Cardiac septum (tissue), 1 donor: ENCODE data around the gene CCNQ. TPM values are rescaled to one million over a fixed set of nuclear protein-coding genes. Genes with fewer than 3 reads are reported as not detected.

Experiments used
- DNase-seq: peaks from one replicate; pipeline ENCODE4 v3.0.0-alpha.2; 2020; ENCODE audit warnings: low spot score
- intact Hi-C: fragments of 100-400 bp; cut with DNase I; formaldehyde crosslinking; loops from one replicate; pipeline ENCODE4 v1.14.0; 2022
- long read RNA-seq: library from polyadenylated mRNA; unstranded; transcript quantifications from one replicate; pipeline ENCODE4 v2.0.0, GENCODE V29; 2021
- total RNA-seq: library from RNA; stranded (reverse); fragmentation: NEBNext Ultra II Directional; extraction: Animal tissue kit (Norgen Biotek cat#: 25700); gene quantifications from one replicate; pipeline ENCODE4 v1.2.1, GENCODE V29; 2021
- donor health status: DM: no; HTN: no; CAD: no.

CCNQ gene
- 23.3 TPM for total RNA-seq
- long read RNA-seq, transcript CCNQ-207 (5 exons, 1,160 nt) = minor isoform, 5 of 51 reads
- long read RNA-seq, transcript CCNQ-208 (5 exons, 1,220 nt) = minor isoform, 11 of 51 reads
- long read RNA-seq, transcript CCNQ-202 (5 exons, 1,164 nt) = major isoform, 14 of 51 reads
- long read RNA-seq, transcript CCNQ-204 (5 exons, 1,306 nt) = major isoform, 14 of 51 reads
- long read RNA-seq, partial matches to known transcripts = 1 of 51 reads
- long read RNA-seq, other reads (novel, unspliced or antisense) = 6 of 51 reads

DNA sequence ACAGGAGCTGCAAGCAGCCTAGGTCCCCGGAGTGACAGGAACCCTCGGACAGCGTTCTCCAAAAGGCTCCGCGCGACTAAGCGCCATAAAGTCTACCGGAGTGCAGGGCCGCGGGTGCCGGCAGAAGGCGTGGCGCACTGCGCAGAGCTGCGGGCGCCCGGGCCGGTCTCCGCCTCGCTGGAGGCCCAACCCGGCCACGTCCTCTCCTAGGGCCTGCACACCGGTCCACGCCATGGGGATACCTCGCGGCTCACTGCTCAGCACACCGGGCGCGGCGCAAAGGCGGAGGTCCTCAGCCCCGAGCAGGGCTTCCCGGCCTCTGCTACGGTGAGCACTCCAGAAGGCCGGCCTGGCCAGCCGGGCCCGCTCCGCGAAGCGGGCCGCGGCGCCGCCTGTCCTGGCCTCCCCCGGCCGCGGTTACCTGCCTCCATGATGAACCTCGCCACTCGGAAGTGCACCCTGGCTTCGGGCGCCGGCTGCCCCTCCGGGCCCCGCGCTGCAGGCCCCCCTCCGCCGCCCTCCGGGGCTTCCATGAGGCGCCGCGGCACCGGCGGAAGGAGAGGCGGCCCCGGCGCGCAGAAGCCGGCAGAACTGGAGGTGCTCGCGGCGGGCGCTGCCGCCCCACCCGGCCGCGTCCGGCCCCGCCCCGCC, at the start of gene CCNQ:
Gene CCNQ, minus strand, starts transcription at position 599 of the 651 bp plus-strand sequence. Its CDS starts 66 bp downstream, at position 533.
- no peak for DNase-seq
- intact Hi-C loops = loop anchor here (2.0 kb wide), 1 partner anchor 44 kb away; no protein-coding TSS in a partner anchor

DNA sequence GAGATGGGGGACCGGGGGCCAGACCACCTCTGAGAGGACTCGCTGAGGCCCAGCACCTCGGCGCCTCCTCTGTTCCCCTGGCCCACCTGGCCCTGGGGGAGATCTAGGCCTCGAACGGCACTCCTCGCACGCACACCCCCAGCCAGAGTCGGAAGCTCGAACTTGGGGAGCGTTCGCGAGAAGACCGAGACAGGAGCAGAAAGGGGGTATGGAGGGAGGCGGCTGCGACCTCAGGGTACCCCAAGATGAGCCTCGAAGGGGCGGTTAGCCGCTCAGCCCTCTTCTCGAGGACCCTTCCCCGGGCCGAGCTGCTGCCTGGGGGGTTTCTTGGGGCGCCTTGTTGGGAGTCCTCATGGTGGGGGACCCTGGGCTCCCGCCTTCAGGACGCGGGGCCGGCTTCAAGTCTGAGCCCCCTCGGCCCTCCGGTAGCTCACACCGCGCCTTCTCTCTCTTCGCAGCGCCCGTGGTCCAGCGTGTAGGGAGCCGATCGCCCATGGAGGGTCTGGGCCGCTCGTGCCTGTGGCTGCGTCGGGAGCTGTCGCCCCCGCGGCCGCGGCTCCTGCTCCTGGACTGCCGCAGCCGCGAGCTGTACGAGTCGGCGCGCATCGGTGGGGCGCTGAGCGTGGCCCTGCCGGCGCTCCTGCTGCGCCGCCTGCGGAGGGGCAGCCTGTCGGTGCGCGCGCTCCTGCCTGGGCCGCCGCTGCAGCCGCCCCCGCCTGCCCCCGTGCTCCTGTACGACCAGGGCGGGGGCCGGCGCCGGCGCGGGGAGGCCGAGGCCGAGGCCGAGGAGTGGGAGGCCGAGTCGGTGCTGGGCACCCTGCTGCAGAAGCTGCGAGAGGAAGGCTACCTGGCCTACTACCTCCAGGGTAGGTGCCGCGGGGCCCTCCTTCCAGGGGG, 48.8 kb upstream of the CCNQ start:
- DNase-seq = no peak
- intact Hi-C loops = no loop called here

DNA sequence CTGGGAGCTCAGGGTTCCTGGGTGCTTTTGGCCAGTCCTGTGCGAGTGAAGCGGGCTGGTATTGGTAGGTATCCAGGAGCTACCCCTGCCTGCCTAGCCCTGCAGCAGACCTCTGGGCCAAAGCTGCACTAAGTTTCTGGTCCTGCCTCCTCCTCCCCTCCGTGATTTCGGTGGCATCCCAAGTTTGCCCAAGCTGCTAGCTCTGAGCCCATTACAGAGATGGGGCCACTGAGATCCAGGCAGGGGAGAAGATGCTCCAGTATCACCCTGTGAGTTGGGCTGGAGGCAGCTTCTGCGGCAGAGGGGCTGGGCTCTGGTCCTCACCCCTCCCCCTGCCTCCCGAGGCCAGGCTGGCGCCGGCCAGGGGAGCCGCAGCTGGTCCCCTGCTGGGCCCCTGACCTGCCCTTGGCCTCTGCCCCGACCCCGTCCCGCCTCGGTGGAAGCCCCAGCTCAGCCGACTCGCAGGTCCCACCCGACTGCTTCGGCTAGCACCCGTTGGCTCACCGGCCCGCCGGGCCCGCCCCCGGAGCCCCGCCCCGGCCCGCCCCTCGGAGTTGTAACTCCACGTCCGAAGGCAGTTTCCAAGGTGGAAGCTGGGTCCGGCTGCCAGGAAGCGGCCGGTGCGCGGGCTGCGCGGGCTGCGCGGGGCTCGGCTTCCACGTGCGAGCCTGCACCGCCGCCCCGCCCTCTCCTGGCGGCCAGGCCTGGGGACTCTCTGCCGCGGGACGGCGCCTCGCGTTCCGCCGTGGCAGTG, 47.9 kb upstream of the CCNQ start, which contains the start of gene DUSP9:
Gene DUSP9, plus strand, starts transcription at position 584 of the 754 bp plus-strand sequence. CDS start 751 bp downstream, outside the sequence.
- DNase-seq = no peak
- intact Hi-C loops = no loop called here

DNA sequence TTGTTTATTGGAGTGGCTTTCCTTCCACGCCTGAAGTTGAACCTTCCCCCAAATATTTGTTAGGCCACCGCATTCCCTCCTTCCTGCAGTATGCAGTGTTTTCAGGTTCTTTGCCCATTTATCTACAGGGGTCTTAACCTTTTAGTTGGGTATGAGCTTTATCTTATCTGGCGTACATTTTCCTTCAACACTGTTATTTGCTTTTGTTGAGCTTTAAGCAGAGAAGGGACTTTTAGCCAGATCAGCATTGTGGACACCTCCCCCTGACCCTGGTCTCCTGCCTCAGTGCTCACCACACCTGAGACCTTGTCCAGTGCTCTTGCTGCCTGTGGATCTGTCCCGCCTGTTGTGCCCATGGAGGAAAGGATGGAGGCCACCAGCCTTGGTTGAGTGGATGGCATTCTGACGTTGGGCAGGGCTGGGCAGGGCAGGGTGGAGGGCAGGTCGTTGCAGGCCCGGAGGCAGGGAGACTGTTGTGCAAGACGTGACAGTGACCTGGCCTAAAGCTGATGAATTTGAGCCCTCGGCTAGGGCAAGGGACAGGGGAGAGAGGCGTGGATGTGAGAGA, 47.1 kb upstream of the CCNQ start:
- intact Hi-C loops = no loop called here
- no peak for DNase-seq

DNA sequence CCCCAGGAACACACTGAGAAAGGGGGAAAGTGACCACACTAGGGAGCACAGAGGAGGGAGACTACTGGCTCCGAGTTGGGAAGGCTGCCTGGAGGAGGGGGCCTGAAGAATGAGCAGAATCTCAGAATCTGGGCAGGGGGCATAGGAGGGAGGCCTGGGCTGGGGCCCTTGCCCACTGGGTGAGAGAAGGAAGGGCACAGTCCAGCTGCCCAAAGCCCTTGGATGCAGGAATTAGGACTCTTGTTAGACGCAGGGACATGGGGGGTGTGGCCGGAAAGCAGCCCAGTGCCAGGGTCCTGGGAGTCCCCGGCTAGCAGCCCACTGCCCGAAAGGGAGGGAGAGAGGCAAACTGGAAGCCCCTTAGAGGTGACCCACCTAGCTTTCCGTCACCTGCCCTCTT, 46.2 kb upstream of the CCNQ start:
- no peak for DNase-seq
- intact Hi-C loops = no loop called here

DNA sequence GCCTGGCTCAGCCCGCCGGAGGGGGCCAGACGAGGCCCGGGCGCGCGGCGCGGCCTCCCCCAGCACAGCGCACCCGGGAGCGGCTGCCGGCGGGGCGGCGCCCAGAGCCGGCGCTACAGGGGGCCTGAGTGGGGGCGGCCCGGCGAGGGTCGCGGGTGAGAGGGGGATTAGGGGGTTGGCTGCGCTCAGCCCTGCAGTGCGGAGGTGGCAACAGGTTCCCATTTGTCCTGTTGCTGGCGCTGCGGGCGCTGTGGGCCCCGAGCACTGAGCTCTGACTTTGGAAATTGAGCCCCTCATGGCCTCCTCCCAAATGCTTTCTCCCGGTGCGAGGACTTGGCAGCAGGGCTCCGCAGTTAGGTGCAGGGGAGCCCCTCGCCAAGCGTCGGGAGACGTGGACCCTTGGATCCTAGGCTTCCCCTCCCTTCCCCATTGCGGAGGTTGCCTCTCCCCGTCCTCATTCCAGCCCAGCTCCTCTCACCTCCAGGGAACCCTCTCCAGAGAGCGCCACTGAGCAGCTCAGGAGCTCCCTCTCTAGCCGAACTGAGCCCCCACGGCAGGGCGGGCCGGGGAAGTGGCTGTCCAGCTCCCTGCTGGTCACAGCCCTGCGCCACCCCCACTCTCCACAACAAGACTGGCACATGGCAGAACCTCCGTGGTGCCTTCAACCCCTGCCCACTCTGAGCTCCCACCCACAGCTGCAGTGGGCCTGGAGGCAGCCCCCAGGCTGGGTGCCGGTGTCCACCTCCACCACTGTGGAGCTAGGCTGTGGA, 45.6 kb upstream of the CCNQ start:
- DNase-seq = no peak
- intact Hi-C loops = no loop called here

DNA sequence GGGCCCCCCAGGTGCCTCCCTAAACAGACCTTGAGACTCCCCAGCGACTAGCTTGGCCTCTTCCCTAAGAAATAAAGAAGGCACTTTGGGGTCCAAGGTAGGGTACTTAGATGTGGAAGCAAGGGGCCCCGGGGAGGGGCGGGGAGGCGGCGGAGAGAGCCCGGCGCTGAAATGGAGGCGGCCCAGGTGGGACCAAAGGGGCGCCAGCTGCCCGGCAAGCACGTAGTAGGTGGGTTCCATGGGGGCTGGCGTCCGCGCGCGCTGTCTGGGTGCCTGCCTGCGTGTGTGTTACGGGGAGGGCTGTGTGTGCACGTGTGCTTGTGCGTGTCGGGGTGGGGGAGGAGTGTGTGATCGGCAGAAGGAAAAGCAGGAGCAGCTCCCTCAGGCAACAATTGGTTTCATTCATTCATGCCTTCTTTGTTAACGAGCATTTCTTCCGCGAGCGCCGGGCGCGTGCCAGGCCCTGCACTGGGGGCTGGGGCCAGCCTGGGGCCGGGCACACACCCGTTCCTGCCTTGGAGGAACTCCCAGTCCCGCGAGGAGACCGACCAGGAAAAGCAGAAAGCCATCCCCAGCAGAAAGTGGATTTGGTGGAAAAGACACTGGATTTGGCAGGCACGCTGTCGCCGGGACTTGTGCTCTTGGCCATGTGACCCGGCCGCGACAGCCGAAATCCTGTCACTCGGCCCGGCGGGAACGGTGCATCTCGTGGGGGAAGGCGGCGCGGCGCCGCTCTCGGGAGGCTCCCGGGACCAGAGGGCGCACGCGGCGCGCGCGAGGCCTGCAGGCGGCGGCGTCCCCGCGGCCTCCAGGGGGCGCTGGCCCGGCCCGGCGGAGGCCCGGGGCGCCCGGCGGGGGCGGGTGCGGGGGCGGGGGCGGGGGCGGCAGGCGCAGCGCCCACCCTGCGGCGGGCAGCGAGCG, 44.8 kb upstream of the CCNQ start:
- DNase-seq = peak; percentile 41
- intact Hi-C loops = no loop called here

DNA sequence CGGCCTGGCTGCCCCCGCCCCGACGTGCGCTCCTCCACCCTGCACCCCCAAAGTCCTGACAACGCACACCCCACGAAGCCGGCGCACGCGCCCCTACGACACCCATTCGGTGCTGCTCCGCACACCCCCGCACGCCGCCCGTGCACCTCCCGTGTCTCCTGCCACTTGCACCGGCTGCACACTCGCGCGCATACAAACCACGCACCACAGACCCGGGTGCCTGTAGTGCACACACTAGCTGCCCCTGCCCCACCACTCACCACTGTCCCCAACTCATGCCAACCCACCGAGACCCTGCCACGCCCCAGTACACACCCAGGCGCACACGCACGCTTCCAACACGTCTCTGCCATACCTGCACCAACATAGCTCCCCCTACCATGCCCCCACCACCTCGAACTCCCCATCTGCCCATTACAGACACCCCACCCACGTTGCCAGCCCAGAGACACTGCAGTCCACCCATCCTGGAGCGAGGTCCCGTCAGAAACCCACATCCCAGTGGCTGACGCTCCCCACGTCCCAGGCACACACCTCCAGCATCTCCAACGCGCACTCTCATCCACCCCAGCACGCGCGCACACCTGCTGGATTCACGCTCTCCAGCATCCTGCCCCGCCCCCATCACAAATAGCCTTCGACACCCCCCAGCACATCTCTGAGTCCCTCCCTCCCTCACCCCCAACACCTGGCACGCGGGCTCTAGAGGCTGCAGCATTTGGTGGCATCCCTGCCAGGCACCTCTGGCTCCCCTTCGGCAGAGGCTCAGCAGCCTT, 43.9 kb upstream of the CCNQ start:
- DNase-seq = peak; percentile 71
- intact Hi-C loops = no loop called here

DNA sequence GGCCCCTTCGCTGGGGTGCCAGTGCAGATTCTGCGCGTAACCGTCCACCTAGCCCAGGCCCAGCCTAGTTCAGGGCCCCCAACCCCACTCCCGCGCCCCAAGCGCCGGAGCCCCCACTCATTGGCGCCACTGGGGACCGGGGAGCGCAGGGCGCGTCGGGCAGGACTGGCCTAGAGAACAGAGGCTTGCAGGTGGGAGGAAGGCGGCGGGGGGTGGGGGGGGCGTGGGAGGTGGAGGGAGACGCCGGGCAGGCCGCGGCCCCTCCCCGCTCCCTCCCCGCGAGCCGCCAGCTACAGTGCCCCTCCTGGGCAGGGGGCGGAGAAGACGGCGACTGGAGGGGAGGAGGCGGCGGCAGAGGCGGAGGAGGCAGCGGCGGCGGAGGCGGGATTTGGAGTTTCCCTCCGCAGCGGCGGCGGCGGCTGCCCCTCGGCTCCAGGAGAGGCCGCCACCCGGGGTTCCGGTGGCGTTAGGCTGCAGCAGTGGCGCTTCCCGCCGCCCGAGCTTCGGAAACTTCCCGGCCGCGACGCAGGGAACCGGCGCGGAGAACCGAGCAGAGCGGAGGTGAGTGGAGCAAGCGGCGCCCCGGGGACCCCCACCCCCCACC, 43.2 kb upstream of the CCNQ start:
- intact Hi-C loops = no loop called here
- DNase-seq = peak; percentile 54

DNA sequence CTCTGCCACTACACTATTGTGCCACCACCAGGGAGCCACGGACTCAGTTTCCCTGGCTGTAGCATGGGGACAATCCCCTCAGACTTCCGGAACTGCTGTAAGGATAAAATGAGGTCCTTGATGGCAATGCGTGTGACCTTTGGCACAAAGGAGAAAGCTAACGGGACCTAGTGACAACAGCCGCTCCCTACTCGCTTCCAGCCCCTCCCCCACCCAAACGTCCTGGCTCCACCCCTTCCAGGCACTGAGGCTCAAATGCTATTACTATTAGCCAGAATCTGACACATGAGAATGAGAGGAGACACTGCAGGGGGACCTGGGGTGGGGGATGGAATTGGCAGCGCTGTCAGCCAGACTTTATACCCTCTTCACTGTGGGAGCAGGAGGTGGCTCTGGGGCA, 42.7 kb upstream of the CCNQ start:
- intact Hi-C loops = no loop called here
- no peak for DNase-seq

DNA sequence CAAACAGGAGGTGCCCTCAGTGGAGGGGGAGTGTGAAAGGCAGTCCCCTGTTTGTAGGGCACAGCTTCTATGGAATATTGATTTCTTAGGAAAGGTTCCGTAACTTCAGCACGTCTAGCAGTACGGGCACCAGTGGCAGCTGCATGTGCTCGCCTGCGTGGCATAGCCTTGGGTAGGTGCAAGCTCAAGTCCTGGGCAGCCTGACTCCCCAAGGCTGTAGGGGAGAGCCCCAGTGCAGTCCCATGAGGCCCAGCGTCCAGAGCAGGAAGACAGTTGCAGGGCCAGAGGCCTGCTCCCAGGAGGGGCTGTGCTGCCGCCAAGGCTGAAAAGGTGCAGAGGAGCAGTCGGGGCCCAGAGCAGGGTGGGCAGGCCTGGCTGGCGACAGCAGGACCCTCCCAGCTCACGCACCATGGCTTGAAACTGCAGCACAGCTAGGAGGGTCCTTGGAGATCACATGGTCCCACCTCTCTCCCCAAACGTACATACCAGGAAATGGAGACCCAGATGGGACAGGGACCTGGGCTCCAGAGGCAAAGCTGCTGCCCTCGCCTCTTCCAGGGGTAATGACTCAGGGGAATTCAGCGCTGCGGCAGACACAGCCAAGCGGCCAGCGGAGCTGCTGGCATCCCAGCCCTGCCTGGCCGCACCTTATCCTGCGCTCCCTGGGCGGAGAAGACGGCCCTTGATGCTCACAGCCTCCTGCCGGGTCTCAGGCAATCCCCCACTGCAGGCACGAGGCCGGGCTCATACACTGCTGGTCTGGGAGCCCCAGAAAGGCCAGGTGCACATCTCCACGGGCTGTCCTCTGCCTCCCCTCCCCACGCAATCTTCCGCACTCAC, 42.0 kb upstream of the CCNQ start:
- intact Hi-C loops = no loop called here
- DNase-seq = peak; percentile 71

DNA sequence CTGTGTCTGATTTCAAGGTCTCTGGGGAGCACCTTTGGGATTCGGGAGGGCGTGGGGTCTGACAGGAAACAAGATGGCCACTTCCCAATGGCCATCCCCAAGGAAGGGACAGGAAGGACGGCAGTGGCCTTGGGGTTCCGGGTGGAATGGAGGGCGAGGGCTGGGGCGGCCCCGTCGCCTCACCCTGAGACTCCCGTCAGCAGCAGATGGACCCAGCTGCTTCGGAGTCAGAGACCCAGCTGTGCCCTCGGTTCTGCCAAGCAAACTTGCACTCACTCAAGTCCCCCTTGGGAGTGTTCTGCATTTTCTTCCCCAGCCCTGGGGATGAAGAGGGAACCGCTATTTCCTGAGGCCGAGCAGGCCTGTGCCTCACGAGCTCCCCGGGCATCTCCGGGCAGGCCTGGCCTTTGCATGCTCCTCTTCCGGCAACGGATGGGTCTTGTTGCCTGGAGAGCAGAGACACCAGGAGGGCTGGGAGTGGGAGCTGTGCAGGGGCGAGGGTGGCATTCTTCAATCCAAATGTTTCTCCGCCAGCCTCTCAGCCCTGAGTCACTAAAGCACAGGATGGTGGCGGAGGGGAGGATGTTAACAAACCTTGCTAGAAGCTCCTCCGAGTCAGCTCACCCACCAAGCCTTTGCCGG, 41.2 kb upstream of the CCNQ start:
- intact Hi-C loops = no loop called here

DNA sequence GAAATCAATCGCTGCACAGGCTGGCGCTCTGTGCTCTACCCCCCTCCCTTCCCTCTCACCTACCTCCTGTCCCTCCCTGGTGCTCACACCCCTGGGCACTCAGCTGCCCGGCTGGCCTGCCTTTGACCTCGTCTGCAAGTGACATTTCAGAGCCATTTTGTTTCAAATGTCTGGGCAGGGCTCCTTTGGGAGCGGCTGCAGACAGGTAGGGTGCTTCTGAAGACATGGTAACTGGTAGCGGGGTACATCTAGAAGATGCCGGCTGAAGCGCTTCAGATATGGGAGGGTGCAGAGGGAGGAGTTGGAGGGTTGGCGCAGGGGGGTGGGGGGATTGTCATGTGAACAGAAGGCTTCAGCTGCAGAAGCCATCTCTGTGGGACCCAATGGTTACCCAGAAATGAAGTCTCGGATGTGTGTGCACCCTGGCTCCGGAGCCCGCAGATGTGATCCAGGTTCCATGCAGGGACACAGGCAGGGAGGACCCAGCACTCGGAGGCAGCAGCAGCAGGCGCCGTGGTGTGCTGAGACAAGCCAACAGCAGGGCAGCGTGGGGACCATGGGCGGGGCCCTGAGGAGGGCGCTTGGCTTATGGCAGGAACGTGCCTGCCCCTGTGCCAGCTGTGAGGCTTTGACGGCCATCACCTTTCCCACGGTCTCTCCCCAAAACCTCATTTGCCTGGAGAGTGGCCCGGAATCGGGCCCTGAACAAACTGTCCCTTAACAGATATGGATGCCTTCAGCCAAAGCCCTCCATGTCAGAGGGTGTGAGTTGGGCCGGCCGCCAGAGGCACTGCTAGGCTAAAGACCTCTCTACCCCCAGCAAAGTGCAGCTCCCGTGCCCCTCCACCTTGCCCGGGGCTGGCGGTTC, 40.5 kb upstream of the CCNQ start:
- intact Hi-C loops = no loop called here
- peak; percentile 71 for DNase-seq

More for the DNA sequence above, 41.2 kb upstream of the CCNQ start:
- peak; percentile 65 for DNase-seq
